Dedifferentiated amniotic fluid mesenchymal stem cell (primary cell): Measurements from ENCODE around the gene LDAH.

Experiments used
- DNase-seq: peaks from one replicate; pipeline ENCODE4 v3.0.0-alpha.2; 2016; ENCODE audit errors: extremely low spot score

Gene LDAH

GRCh38 chr2:20667531-20668401, 155.1 kb downstream of the LDAH start:
- DNase-seq: no peak

DNA sequence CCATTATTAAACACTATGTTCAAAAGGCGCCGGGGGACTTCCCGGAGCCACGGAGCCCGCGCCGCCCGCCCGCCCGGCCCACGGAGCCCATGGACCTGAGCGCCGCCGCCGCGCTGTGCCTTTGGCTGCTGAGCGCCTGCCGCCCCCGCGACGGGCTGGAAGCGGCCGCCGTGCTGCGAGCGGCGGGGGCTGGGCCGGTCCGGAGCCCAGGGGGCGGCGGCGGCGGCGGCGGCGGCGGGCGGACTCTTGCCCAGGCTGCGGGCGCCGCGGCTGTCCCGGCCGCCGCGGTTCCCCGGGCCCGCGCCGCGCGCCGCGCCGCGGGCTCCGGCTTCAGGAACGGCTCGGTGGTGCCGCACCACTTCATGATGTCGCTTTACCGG, 155.8 kb downstream of the LDAH start:
- DNase-seq: no peak

- DNase-seq: no peak
Measured at GRCh38 chr2:20666304-20667150, 156.4 kb downstream of the LDAH start, which contains the start of gene GDF7. Gene GDF7, plus strand, starts transcription at chr2:20667144. Its CDS starts 96 bp downstream, at chr2:20667240.

- no peak for DNase-seq
Measured at GRCh38 chr2:20666005-20666303, 156.9 kb downstream of the LDAH start.

DNA sequence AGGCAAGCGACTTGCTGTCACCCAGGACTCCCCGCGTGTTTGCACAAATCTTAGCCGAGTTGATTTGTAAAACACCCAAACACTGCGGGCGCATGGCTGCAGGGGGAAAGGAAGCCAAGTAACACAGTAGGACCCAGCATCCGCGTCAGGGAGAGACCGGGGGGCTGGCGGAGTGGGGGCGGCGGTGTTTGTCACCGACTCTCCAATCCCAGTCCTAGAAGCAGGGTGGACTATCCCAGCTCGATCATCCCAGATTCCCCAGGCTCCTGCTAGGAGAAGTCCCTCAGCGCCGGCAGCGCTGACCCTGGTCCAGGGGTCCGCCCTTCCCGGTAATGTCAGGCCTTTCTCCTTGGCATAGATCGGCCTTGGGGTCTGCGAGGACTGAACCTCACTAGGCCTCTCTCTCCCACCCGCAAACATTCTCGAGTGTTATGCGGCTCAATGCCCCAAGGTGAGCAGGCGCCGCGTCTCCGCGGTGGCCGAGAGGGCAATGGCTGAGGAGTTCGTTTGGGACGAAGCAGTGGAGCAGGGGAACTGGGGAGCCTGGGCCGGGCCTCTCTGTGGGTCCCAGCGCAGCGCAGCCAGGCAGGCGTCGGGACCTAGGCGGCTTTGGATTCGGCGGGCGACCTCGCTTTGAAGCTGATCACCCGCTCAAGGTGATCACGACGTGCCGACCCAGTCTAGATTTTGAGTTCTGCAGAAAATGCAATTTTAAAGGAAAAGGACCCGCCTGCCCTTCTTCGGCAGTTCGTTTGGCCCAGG, 157.5 kb downstream of the LDAH start:
- DNase-seq: no peak

GRCh38 chr2:20664431-20665242, 158.3 kb downstream of the LDAH start:
- DNase-seq: no peak

GRCh38 chr2:20664071-20664390, 158.9 kb downstream of the LDAH start:
- no peak for DNase-seq

DNA sequence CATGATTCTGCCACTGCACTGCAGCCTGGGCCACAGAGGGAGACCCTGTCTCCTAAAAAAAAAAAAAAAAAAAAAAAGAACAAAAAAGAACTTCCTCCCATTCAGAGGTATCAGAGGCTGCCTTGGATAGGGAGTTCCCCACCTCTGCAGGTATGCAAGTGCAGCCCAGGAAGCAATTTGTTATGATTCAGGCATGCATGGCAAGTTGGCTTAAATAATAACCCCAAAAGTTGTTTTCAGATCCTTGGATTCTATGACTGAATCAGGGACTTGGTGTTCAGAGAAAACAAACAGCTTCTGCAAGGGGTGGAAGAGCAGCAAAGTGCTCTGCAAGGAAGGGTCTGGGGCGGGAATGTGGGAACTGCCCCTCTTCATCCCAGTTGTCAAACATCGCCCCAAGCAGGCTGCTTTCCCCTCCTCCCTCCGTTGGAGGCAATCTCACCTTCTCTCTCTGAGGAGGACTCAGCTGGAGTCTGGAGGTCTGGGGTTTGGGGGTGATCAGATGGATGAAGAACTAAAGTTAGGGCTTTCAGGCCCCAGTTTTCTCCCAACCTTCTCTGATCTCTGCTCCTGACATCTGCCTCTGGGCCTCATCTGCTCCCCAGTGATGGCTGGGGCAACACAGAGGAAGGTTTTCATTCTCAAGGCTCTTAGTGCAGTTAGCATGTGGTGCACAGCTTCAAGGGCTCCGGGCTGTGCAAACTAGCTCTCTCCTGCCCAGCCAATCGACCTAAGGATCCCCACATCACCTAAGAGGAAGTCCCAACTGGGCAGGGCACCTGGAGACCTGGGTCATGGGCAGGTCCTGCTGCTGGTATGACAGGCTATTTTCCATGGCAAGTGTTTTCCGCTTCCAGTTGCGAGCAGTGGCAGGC, 159.5 kb downstream of the LDAH start:
- no peak for DNase-seq

DNA sequence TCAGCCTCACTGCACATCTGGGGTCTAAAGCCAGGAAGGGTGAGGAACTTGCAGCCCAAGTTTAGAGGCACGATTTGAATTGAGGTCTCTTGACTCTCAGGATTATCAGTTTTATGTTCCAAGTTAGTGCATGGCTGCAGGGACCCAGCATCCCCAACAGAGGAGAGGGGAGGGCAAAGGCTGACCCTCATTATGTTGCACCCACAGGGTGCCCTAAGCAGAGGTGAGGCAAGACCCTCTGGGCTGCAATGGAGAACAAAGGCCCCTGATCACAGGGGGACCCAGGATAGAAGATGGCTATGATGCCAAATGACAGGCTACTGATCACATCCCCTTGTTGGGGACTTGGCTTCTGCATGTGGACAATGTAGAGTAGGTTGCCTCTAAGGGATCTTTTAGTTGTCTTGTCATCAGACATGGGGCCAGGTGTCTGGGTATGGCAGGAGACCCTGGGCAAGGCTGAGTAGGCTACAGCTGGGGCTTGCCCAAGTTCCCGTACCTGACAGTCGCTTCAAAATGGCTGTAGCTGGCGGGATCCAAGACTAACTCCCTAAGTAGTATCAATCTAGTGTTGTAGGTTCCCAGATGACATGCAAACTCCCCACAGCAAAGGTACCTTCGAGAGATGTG, 160.5 kb downstream of the LDAH start:
- no peak for DNase-seq

GRCh38 chr2:20661421-20662307, 161.2 kb downstream of the LDAH start:
- DNase-seq: peak; percentile 63

GRCh38 chr2:20660506-20661420, 162.1 kb downstream of the LDAH start:
- DNase-seq: no peak

DNA sequence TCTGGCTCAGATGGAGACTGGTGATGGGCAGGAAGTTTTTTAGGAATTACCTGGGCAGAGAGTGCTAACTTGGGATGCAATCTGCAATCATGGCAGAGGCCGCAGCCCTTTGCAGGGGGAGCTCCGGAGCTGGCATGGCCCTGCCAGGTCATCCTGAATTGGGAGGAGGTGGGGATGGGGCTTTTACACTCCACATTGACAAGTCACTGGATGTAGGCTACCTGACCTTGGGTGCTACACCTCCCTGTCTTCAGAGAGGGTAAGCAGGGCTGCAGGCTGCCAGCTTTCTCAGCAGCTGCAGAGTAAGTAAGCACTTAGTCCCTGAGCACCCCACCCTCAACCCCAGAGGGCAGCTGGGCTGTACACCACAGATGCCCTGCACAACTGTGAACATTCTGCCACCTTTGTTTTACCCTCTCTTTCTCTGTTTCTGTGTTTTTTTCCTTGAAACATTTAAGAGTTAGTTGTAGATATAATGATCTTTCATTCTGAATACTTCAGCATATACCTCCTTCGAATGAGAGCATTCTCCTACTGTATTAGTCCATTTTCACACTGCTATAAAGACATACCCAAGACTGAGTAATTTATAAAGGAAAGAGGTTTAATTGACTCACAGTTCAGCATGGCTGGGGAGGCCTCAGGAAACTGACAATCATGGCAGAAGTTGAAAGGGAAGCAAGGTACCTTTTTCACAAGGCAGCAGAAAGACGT, 165.2 kb downstream of the LDAH start:
- no peak for DNase-seq

DNA sequence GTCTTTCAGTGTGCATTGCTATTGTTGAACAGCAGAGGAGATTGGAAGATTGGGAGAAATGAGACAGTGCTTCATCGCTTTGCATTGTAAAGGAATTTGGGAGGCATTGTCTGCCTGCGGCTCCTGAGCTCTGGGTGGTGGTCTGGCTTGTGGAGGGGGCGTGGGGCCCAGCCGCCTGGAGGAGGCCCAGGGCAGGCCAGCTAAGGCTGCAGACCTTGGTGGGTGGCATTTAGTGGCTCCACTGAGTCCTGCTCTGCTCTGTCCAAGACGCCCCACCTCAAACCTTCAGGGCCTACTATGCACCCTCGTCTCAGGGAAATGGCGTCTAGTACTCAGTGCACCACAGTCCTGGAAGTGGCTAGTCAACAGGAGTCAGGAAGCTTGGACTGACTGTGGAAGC, 166.3 kb downstream of the LDAH start:
- no peak for DNase-seq

GRCh38 chr2:20654535-20654813, 168.4 kb downstream of the LDAH start:
- no peak for DNase-seq

- no peak for DNase-seq
Measured at GRCh38 chr2:20653695-20654534, 169.0 kb downstream of the LDAH start.

DNA sequence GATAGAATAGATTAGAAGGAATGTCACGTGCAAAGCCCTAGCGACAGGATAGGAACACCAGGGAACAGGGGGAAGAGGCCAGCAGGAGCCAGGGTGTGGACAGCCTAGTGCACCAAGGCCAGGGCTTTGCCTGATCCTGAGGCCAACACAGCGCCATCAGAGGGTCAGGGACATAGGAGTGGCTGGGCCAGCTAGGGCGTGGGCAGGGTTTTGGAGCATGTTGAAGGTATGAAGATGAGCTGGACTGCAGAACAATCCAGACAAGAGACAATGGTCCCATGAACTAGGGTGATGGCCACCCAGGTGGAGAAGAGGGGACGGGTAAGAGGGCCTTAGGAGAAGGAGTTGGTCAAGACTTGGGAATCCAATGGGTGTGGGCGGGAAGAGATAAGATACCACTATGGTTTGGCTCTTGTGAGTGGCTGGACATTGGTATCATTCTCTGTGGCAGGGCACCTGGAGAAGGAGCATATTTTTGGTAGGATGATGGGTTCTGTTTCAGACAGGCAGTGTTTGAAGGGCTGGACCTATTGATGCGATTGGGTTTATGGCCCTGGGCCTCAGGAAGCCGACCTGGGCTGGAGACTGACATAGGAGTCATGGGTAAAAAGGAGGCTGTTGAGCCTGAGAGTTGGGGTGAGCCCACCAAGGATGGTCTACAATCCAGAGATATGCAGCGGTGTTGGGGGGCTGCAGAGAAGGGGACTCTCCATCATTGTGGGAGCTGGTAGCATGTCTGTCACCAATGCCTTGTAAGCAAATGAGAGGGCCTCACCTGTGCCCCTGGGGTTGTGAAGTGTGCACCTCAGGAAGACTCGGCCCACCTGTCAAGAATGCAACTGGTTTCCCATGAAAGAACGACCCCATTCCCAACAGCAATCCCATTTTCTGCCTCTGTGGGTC, 170.0 kb downstream of the LDAH start:
- no peak for DNase-seq
